Activated CD8-positive, alpha-beta memory T cell treated with anti-CD3 and anti-CD28 coated beads, Interleukin-2, amount 50 U/mL, for 1 hour (primary cell): ENCODE data around the gene TLDC2.
"Not testable (repeated sequence)": the region's sequence is repeated elsewhere in the genome, so short reads cannot be mapped to it uniquely, and the experiment has no call there.

Experiments used
- DNase-seq: peaks from one replicate; pipeline ENCODE4 v3.0.0-alpha.2; 2020; ENCODE audit errors: extremely low read depth

Gene TLDC2

GRCh38 chr20:36866681-36867495 is 9.1 kb upstream of the TLDC2 start:
- DNase-seq, result no peak

GRCh38 chr20:36871640-36872570 is 4.0 kb upstream of the TLDC2 start:
- no peak for DNase-seq

GRCh38 chr20:36872852-36873251 is 3.1 kb upstream of the TLDC2 start:
- no peak for DNase-seq

- DNase-seq, result no peak
Measured at GRCh38 chr20:36873498-36874189, 2.3 kb upstream of the TLDC2 start.

- DNase-seq, result not testable (repeated sequence)
Measured at GRCh38 chr20:36875093-36875492, 845 bp upstream of the TLDC2 start.

- no peak for DNase-seq
Measured at GRCh38 chr20:36876473-36876833, 515 bp downstream of the TLDC2 start.

- DNase-seq, result no peak
Measured at GRCh38 chr20:36878941-36879340, 3.0 kb downstream of the TLDC2 start.

GRCh38 chr20:36880741-36881250 is 4.9 kb downstream of the TLDC2 start:
- no peak for DNase-seq

- DNase-seq, result no peak
Measured at GRCh38 chr20:36881331-36881730, 5.4 kb downstream of the TLDC2 start.

GRCh38 chr20:36881888-36882287 is 6.0 kb downstream of the TLDC2 start:
- DNase-seq, result no peak

- no peak for DNase-seq
Measured at GRCh38 chr20:36883977-36884535, 8.1 kb downstream of the TLDC2 start.

- no peak for DNase-seq
Measured at GRCh38 chr20:36885356-36885755, 9.4 kb downstream of the TLDC2 start.

GRCh38 chr20:36886859-36887751 is 11.2 kb downstream of the TLDC2 start:
- peak; percentile 48 for DNase-seq

GRCh38 chr20:36887752-36888090 is 11.8 kb downstream of the TLDC2 start:
- no peak for DNase-seq

GRCh38 chr20:36888880-36889516 is 13.1 kb downstream of the TLDC2 start:
- DNase-seq, result no peak

- DNase-seq, result no peak
Measured at GRCh38 chr20:36890586-36890985, 14.6 kb downstream of the TLDC2 start.

- no peak for DNase-seq
Measured at GRCh38 chr20:36891211-36891610, 15.3 kb downstream of the TLDC2 start.

- no peak for DNase-seq
Measured at GRCh38 chr20:36893801-36894200, 17.9 kb downstream of the TLDC2 start.

GRCh38 chr20:36895036-36895435 is 19.1 kb downstream of the TLDC2 start:
- DNase-seq, result no peak

- DNase-seq, result no peak
Measured at GRCh38 chr20:36904690-36905089, 28.8 kb downstream of the TLDC2 start.
